ENCODE measurements around the gene KDM4B. TPM values are rescaled to one million over a fixed set of nuclear protein-coding genes. Genes with fewer than 3 reads are reported as not detected.

KDM4B gene
- total and polyA plus RNA-seq, 2 donors (not counting 1 experiment from before 2014, with no cell fraction given), result 75.5 to 205 TPM

DNA sequence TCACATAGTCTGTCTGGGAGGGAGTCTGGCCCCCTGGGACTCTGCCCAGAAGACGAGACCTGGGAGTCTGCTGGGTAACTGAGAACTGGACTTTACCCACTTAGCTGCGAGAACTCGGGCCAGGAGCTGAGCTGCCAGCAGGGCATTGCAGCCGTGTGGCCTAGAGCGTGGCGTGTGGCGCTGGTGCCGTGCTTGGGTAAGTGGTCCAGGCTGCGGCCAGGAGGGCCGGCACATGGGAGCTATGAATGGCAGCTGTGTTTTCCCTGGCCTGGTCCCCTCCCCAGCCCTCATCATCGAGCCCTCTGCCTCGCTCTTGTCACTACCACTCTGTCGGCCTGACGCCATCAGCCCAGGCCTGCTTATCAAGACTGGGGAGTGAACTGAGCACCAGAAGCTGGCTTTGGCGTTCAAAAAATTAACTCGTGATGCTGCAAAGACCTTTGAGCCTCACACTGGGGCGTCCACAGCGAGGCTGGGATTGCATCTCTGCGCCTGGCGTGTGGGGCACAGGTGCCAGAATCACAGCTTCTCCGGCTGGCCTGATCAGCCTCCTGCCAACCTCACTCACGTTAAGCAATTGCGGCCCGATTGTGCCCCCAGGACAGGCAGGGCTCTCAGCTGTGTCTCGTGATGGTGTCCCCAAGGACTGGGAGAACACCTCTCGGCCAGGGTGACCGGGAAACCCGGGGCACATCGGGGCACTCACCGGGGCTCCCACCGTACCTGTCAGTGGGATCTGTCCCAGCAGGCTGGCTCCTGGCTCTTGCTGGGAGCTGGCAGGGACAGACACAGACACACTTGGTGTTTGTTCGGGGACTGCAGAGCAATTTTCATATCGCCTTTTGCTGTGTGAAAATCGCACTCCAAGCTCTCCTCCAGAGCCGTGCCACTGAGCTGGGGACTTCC, 85.9 kb downstream of the KDM4B start:
- 95% methylated on average over 35 of the region's 35 CpGs for WGBS (ENCODE audit: insufficient coverage)
- intact Hi-C loops (cut with micrococcal nuclease), result loop anchor here (5.0 kb wide), 1 partner anchor 77 kb away; no protein-coding TSS in a partner anchor

More for the DNA sequence above, 85.9 kb downstream of the KDM4B start:
- Histone ChIP-seq H3K9ac (ENCODE audit: low read length) (no peak overlapping the region), H4K20me1 (ENCODE audit: control insufficient read depth, insufficient read depth, low read length, poor library complexity, severe bottlenecking) (peaks cover 17% of the 10 kb centered on the region), H3K4me1 (ENCODE audit: control insufficient read depth in 2 of 2, insufficient read depth in 2 of 2, low read length in 2 of 2) (peaks cover 25 to 37% of the 10 kb centered on the region in 2 donors), H3K36me3 (replicated peaks in 1 of 2; ENCODE audit: control extremely low read depth in 1 of 2, control insufficient read depth in 1 of 2, extremely low read depth in 1 of 2, insufficient read depth in 2 of 2, low read length in 1 of 2) (peaks cover 0 to 14% of the 10 kb centered on the region in 2 experiments), H3K79me2 (ENCODE audit: control insufficient read depth, insufficient read depth, low read length) (peaks cover 17% of the 10 kb centered on the region), H3K27me3 (replicated peaks in 1 of 4; ENCODE audit: control extremely low read depth in 1 of 4, control insufficient read depth in 3 of 4, insufficient read depth in 4 of 4, low read length in 3 of 4) (no peaks in the 10 kb centered on the region), H3K4me2 (replicated peaks; ENCODE audit: low read depth, low read length, poor library complexity, severe bottlenecking) (no peak overlapping the region), H3K9me3 (ENCODE audit: control extremely low read depth in 1 of 3, control insufficient read depth in 2 of 3, insufficient read depth in 1 of 3, low read length in 2 of 3) (no peaks in the 10 kb centered on the region), H3K27ac (ENCODE audit: low read length in 2 of 2) (no peak overlapping the region), H2AFZ (ENCODE audit: insufficient read depth, low read depth, low read length, poor library complexity, severe bottlenecking) (no peak overlapping the region), H3K4me3 (ENCODE audit: control extremely low read depth in 1 of 5, extremely low read depth in 1 of 5, insufficient read depth in 1 of 5, low read depth in 2 of 5, low read length in 4 of 5) (no peak overlapping the region)
- CTCF ChIA-PET, result interaction anchor here (0.5 to 11.7 kb wide), 6 partner anchors 10 to 245 kb away, joined by 3 to 102 read pairs (median 4); no protein-coding TSS in a partner anchor
- ATAC-seq (ENCODE audit: low read depth) (no peak), DNase-seq (no peak)
- H3K27me3 Mint-ChIP-seq, result no peaks in the 10 kb centered on the region
- H3K9me3 Mint-ChIP-seq (ENCODE audit: insufficient read depth), result no peaks in the 10 kb centered on the region
- H3K4me1 Mint-ChIP-seq, result peaks cover 26% of the 10 kb centered on the region
- peak overlapping the region; percentile 26 for H3K27ac Mint-ChIP-seq
- POLR2A ChIA-PET, result no interaction called here
- TF ChIP-seq, protein P1, sequence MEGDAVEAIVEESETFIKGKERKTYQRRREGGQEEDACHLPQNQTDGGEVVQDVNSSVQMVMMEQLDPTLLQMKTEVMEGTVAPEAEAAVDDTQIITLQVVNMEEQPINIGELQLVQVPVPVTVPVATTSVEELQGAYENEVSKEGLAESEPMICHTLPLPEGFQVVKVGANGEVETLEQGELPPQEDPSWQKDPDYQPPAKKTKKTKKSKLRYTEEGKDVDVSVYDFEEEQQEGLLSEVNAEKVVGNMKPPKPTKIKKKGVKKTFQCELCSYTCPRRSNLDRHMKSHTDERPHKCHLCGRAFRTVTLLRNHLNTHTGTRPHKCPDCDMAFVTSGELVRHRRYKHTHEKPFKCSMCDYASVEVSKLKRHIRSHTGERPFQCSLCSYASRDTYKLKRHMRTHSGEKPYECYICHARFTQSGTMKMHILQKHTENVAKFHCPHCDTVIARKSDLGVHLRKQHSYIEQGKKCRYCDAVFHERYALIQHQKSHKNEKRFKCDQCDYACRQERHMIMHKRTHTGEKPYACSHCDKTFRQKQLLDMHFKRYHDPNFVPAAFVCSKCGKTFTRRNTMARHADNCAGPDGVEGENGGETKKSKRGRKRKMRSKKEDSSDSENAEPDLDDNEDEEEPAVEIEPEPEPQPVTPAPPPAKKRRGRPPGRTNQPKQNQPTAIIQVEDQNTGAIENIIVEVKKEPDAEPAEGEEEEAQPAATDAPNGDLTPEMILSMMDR (IDR thresholded peaks at IDR 0.05), result no peak
- TF ChIP-seq EZH2 (IDR thresholded peaks at IDR 0.05; ENCODE audit: borderline replicate concordance, insufficient read depth, low read depth, low read length, poor library complexity, severe bottlenecking), result no peak
- H3K4me3 Mint-ChIP-seq, result no peak overlapping the region

Data from B cell (primary cell).